PFSK-1 (cell line): ENCODE results near the gene CLEC3B.

Experiments
- POLR2AphosphoS5 ChIP-seq: IDR thresholded peaks from 2 replicates; pipeline ENCODE4 v1.6.1; 2012; ENCODE audit warnings: low read depth, mild to moderate bottlenecking, control low read depth, low read length, moderate library complexity
- SIN3A ChIP-seq: IDR thresholded peaks from 2 replicates; pipeline ENCODE4 v1.6.1; 2012; ENCODE audit warnings: mild to moderate bottlenecking, low read length, moderate library complexity, borderline replicate concordance; ENCODE audit not compliant: insufficient read depth
- TF ChIP-seq, protein P1 (sequence below), 2 experiments: IDR thresholded peaks; 2 replicates each; pipeline versions ENCODE4 v1.6.1 to v1.8.0; 2011 to 2012; ENCODE audit warnings: low read depth in 2 of 2, low read length in 2 of 2, control low read depth in 1 of 2, inconsistent platforms in 1 of 2, mild to moderate bottlenecking in 1 of 2, moderate library complexity in 1 of 2; ENCODE audit not compliant: insufficient read depth in 1 of 2

DNA sequence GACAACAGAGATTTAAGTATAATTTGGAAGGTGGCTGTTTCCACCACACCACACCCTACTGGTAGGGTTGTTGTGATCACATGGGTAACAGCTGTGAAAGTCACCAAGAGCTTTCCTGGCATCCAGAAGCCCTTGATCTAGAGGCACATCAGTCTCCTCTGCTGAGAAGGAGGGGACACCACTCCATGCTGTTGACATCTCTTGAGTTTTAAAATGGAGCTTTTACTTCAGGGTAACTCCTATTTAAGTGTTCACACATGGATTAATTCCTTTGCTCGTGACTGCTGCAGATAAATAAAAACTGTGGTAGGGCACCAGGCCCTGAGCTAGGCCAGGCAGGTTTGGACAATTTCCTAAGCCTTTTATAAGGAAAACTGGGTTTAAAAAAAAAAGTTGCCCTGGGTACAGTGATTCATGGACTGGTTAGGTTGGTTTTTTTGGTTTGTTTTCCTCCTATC lies 42.6 kb upstream of the CLEC3B start:
- TF ChIP-seq, protein P1, sequence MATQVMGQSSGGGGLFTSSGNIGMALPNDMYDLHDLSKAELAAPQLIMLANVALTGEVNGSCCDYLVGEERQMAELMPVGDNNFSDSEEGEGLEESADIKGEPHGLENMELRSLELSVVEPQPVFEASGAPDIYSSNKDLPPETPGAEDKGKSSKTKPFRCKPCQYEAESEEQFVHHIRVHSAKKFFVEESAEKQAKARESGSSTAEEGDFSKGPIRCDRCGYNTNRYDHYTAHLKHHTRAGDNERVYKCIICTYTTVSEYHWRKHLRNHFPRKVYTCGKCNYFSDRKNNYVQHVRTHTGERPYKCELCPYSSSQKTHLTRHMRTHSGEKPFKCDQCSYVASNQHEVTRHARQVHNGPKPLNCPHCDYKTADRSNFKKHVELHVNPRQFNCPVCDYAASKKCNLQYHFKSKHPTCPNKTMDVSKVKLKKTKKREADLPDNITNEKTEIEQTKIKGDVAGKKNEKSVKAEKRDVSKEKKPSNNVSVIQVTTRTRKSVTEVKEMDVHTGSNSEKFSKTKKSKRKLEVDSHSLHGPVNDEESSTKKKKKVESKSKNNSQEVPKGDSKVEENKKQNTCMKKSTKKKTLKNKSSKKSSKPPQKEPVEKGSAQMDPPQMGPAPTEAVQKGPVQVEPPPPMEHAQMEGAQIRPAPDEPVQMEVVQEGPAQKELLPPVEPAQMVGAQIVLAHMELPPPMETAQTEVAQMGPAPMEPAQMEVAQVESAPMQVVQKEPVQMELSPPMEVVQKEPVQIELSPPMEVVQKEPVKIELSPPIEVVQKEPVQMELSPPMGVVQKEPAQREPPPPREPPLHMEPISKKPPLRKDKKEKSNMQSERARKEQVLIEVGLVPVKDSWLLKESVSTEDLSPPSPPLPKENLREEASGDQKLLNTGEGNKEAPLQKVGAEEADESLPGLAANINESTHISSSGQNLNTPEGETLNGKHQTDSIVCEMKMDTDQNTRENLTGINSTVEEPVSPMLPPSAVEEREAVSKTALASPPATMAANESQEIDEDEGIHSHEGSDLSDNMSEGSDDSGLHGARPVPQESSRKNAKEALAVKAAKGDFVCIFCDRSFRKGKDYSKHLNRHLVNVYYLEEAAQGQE (IDR thresholded peaks at IDR 0.05; ENCODE audit: insufficient read depth in 1 of 2, low read depth in 2 of 2, low read length in 2 of 2): no peak
- TF ChIP-seq POLR2AphosphoS5 (no peak), SIN3A (no peak)
